ENCODE results near the gene PLVAP.

The PLVAP gene

GRCh38 chr19:17325881-17326594, 51.1 kb downstream of the PLVAP start:
- Mint-ChIP-seq H3K4me3 (no peak overlapping the region), H3K9me3 (no peaks in the 10 kb centered on the region), H3K4me1 (peaks cover 44% of the 10 kb centered on the region), H3K27ac (peak overlapping the region in 1 of 2 donors; percentile 67), H3K27me3 (peaks cover 13% of the 10 kb centered on the region)
- ATAC-seq (no peak), DNase-seq (no peak)

- Mint-ChIP-seq H3K9me3 (no peaks in the 10 kb centered on the region), H3K27ac (no peak overlapping the region), H3K4me3 (no peak overlapping the region), H3K27me3 (peaks cover 5% of the 10 kb centered on the region), H3K4me1 (peaks cover 38% of the 10 kb centered on the region)
- DNase-seq (no peak), ATAC-seq (no peak)
Measured at GRCh38 chr19:17325133-17325532, 52.0 kb downstream of the PLVAP start.

- H3K27ac Mint-ChIP-seq: peak overlapping the region in 1 of 2 donors; percentile 37
- H3K27me3 Mint-ChIP-seq: no peaks in the 10 kb centered on the region
Measured at GRCh38 chr19:17324357-17325114, 52.6 kb downstream of the PLVAP start.

GRCh38 chr19:17323964-17324332, 53.2 kb downstream of the PLVAP start:
- Mint-ChIP-seq H3K27me3 (no peaks in the 10 kb centered on the region), H3K9me3 (no peaks in the 10 kb centered on the region), H3K27ac (no peak overlapping the region), H3K4me3 (peak overlapping the region; percentile 61 to 62), H3K4me1 (peaks cover 26% of the 10 kb centered on the region)
- DNase-seq (peak; percentile 38 to 57), ATAC-seq (peak; percentile 70)

More at GRCh38 chr19:17324357-17325114, 52.6 kb downstream of the PLVAP start:
- Mint-ChIP-seq H3K9me3 (no peaks in the 10 kb centered on the region), H3K4me1 (peaks cover 32% of the 10 kb centered on the region), H3K4me3 (no peak overlapping the region)
- ATAC-seq: no peak
- no peak for DNase-seq

GRCh38 chr19:17323300-17323963, 53.7 kb downstream of the PLVAP start:
- peak overlapping the region in 1 of 2 donors; percentile 74 for H3K27ac Mint-ChIP-seq
- H3K9me3 Mint-ChIP-seq: no peaks in the 10 kb centered on the region
- H3K27me3 Mint-ChIP-seq: no peaks in the 10 kb centered on the region
- H3K4me1 Mint-ChIP-seq: peaks cover 21% of the 10 kb centered on the region
- H3K4me3 Mint-ChIP-seq: peak overlapping the region; percentile 75
- ATAC-seq (peak; percentile 39), DNase-seq (no peak)

GRCh38 chr19:17322854-17323253, 54.3 kb downstream of the PLVAP start:
- ATAC-seq: no peak
- Mint-ChIP-seq H3K27me3 (no peaks in the 10 kb centered on the region), H3K4me3 (peak overlapping the region; percentile 75), H3K4me1 (peaks cover 15% of the 10 kb centered on the region), H3K9me3 (no peaks in the 10 kb centered on the region), H3K27ac (peak overlapping the region in 1 of 2 donors; percentile 74)
- DNase-seq: no peak

- DNase-seq (no peak), ATAC-seq (no peak)
- H3K27me3 Mint-ChIP-seq: no peaks in the 10 kb centered on the region
- no peak overlapping the region for H3K4me3 Mint-ChIP-seq
- no peaks in the 10 kb centered on the region for H3K9me3 Mint-ChIP-seq
- peaks cover 12% of the 10 kb centered on the region for H3K4me1 Mint-ChIP-seq
- H3K27ac Mint-ChIP-seq: peak overlapping the region in 1 of 2 donors; percentile 36
Measured at GRCh38 chr19:17321655-17322489, 55.3 kb downstream of the PLVAP start.

DNA sequence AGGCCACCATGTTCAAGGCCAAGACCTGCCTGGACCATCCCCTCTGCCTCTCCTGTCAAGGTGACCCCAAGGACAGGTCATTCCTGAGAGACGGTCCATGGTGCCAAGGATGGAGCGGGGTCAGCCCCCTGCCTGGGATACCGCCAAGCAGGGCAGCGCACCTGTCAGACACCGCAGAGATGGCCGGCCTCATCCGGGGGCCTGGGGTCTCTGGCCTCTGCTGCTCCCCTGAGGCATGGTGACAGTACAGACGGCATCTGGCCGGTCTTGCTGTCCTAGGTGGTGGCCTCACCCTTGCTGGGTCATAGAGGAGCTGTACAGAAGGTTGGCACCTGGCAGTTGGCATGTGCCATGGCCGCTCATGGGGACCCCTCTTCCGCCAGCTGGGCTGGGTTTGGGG, 56.7 kb downstream of the PLVAP start:
- H3K27me3 Mint-ChIP-seq: no peaks in the 10 kb centered on the region
- H3K27ac Mint-ChIP-seq: no peak overlapping the region
- DNase-seq: no peak
- ATAC-seq: no peak
- H3K4me1 Mint-ChIP-seq: peaks cover 20% of the 10 kb centered on the region
- H3K9me3 Mint-ChIP-seq: no peaks in the 10 kb centered on the region
- no peak overlapping the region for H3K4me3 Mint-ChIP-seq

DNA sequence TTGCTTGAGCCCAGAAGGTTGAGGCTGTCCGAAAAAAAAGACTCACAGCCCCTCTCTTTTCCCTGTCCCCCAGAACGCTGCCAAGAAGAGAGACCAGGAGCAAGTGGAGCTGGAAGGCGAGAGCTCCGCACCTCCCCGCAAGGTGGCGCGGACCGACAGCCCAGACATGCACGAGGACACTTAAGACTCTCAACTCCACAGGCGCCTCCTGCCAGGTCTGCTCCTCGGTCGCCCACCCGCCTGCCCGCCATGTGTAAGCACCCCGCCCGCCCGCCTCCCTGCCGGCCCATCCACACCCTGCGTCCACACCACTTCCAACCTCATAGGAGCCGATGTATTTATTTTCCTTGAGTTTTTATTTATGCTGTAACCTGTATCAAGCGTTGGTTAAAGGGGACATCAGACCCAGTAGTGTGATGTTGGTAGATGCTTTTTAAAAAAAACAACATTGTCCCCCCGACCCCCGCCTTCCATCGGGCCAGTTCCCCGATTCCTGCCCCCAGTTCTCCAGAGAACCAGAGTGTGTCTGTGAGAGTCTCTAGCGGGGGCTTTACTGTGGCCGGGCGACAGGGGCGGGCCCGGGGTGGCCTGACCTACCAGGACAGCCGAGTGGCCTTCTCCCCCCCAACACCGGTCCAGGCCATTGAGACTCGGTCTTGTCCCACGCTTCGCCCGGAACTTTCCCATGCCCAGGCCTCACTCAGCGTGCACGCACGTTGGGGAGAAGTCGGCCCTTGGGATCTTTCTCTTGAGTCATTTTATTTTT, 57.5 kb downstream of the PLVAP start:
- peak overlapping the region in 1 of 2 donors; percentile 12 for H3K27ac Mint-ChIP-seq
- peaks cover 20% of the 10 kb centered on the region for H3K4me1 Mint-ChIP-seq
- H3K27me3 Mint-ChIP-seq: no peaks in the 10 kb centered on the region
- H3K4me3 Mint-ChIP-seq: no peak overlapping the region
- H3K9me3 Mint-ChIP-seq: no peaks in the 10 kb centered on the region
- ATAC-seq (no peak), DNase-seq (no peak)

DNA sequence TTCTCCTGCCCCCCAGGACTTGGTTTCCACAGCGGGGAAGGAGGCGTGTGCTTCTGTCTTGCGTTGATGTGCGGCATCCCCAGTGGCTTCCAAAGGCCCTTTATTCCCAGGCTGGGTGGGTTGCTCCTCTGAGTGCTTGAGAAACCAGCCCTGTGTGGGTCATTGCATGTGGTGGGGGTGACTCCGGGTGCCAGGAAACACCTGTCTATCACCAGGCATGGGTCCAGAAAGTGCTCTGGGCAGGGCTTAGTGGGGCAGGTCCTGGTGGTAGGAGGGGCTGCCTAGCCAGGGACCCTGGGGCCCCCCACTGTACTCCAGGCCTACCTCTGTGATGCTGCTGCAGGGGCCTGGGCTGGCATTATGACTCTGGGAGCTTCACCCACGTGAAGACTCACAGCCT, 58.2 kb downstream of the PLVAP start:
- H3K4me3 Mint-ChIP-seq: no peak overlapping the region
- H3K27me3 Mint-ChIP-seq: no peaks in the 10 kb centered on the region
- peaks cover 25% of the 10 kb centered on the region for H3K4me1 Mint-ChIP-seq
- ATAC-seq: no peak
- DNase-seq: no peak
- no peaks in the 10 kb centered on the region for H3K9me3 Mint-ChIP-seq
- no peak overlapping the region for H3K27ac Mint-ChIP-seq

GRCh38 chr19:17314007-17314593, 63.0 kb downstream of the PLVAP start:
- H3K27ac Mint-ChIP-seq: no peak overlapping the region
- no peak for ATAC-seq
- H3K9me3 Mint-ChIP-seq: no peaks in the 10 kb centered on the region
- H3K4me1 Mint-ChIP-seq: peaks cover 44% of the 10 kb centered on the region
- no peak overlapping the region for H3K4me3 Mint-ChIP-seq
- no peak for DNase-seq
- no peaks in the 10 kb centered on the region for H3K27me3 Mint-ChIP-seq

- H3K4me1 Mint-ChIP-seq: peaks cover 56% of the 10 kb centered on the region
- ATAC-seq (no peak), DNase-seq (no peak)
- no peaks in the 10 kb centered on the region for H3K9me3 Mint-ChIP-seq
- H3K27me3 Mint-ChIP-seq: no peaks in the 10 kb centered on the region
- no peak overlapping the region for H3K4me3 Mint-ChIP-seq
- H3K27ac Mint-ChIP-seq: peak overlapping the region; percentile 48 to 65
Measured at GRCh38 chr19:17312189-17313113, 64.7 kb downstream of the PLVAP start.

- peaks cover 64% of the 10 kb centered on the region for H3K4me1 Mint-ChIP-seq
- no peak for ATAC-seq
- no peak for DNase-seq
- H3K27ac Mint-ChIP-seq: peak overlapping the region; percentile 48 to 69
- H3K4me3 Mint-ChIP-seq: peak overlapping the region; percentile 3 to 53
- no peaks in the 10 kb centered on the region for H3K27me3 Mint-ChIP-seq
- no peaks in the 10 kb centered on the region for H3K9me3 Mint-ChIP-seq
Measured at GRCh38 chr19:17311455-17312188, 65.5 kb downstream of the PLVAP start.

Data from stimulated activated naive CD8-positive, alpha-beta T cell treated with anti-CD3 and anti-CD28 coated beads, Interleukin-15, amount 100 ng/mL, for 72 hours (primary cell).